ENCODE data around the gene RNF223. TPM values are rescaled to one million over a fixed set of nuclear protein-coding genes. Genes with fewer than 3 reads are reported as not detected.

Gene RNF223
- total RNA-seq, 1 experiment from 2014 or later, result 0.08 TPM

- CTCF ChIA-PET, result no interaction called here
- no TSS peak for BruUV-seq (replicated peaks)
- no peak overlapping the region for H3K27ac ChIP-seq (ENCODE audit: low read length)
- peaks cover 12% of the 10 kb centered on the region for H3K4me1 ChIP-seq (ENCODE audit: control insufficient read depth, insufficient read depth, low read length)
- ATAC-seq, result no peak
- H3K27me3 ChIP-seq (ENCODE audit: control insufficient read depth, insufficient read depth, low read length), result no peaks in the 10 kb centered on the region
- no peaks in the 10 kb centered on the region for H3K36me3 ChIP-seq (ENCODE audit: control insufficient read depth, insufficient read depth, low read length)
- in situ Hi-C loops (cut with HindIII; ENCODE audit: low pct_unique_long_range_greater_than_20kb, low sequenced_read_pairs), result no loop called here
- no peak for TF ChIP-seq REST (IDR thresholded peaks at IDR 0.05; ENCODE audit: insufficient read depth in 1 of 2, low read depth in 2 of 2, low read length in 1 of 2)
- H3K4me3 ChIP-seq (ENCODE audit: low read depth in 2 of 2, low read length in 2 of 2), result no peak overlapping the region
- no peaks in the 10 kb centered on the region for H3K9me3 ChIP-seq (ENCODE audit: control insufficient read depth, insufficient read depth, low read depth, low read length)
- no peak for DNase-seq (ENCODE audit: low read depth, low spot score)
- POLR2A ChIA-PET, result no interaction called here
- intact Hi-C loops (cut with micrococcal nuclease; ENCODE audit: unreplicated experiment), result no loop called here
Measured at GRCh38 chr1:1074631-1075147, 583 bp upstream of the RNF223 start.

DNA sequence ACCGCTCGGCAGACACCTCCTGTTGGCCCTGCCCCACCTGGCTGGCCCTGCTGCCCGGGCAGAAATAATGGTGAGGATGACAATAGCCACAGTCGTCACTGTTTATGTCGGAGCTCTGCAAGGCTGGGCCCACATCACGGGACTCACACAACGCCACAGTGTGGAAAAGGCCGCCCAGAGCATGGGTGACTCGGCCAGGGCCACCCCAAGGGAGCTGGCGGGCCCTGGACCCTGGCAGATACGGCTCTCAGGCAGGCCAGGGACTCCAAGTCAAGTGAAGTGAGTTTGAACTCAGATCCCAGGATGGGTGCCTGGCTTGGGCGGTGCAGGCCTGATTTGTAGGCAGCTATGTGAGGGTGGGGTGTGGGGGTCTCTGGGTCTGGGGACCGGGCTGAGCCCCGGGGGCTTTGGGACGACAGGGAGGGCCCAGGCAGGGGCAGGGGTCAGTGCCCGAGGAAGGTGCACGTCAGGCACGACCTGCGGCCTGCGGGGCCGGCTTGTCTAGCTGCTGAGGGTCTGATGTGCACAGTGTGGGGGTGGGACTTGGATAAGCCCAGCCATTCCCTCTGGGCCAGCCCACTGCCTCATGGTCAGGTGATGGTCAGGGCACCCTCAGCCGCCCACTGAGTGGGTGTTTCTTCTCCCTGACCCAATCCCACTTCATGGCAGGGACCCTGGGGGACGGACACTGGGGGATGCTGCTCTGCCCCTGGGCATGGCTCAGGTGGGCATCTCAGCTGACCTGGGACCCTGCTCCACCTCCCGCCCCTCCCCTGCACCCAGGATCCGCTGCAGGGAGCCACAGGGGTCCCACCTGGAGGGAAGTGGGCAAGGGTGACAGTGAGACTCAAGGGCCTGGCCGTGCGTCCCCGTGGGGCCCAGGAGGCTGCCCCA lies 1.0 kb downstream of the RNF223 start:
- in situ Hi-C loops (cut with HindIII; ENCODE audit: low pct_unique_long_range_greater_than_20kb, low sequenced_read_pairs), result no loop called here
- BruUV-seq (replicated peaks), result no TSS peak
- no peak for TF ChIP-seq REST (IDR thresholded peaks at IDR 0.05; ENCODE audit: insufficient read depth in 1 of 2, low read depth in 2 of 2, low read length in 1 of 2)
- no peak for TF ChIP-seq CTCF (IDR thresholded peaks at IDR 0.05)
- TF ChIP-seq TCF7L2 (IDR thresholded peaks at IDR 0.05; ENCODE audit: low read depth, low read length), result no peak
- no peak for TF ChIP-seq SIN3A (IDR thresholded peaks at IDR 0.05; ENCODE audit: borderline replicate concordance, insufficient read depth, low read depth, low read length)
- TF ChIP-seq POLR2AphosphoS5 (IDR thresholded peaks at IDR 0.05; ENCODE audit: low read depth, low read length), result no peak

More for the DNA sequence above, 1.0 kb downstream of the RNF223 start:
- intact Hi-C loops (cut with micrococcal nuclease; ENCODE audit: unreplicated experiment), result no loop called here
- no peak overlapping the region for H3K27ac ChIP-seq (ENCODE audit: low read length)
- no peaks in the 10 kb centered on the region for H3K36me3 ChIP-seq (ENCODE audit: control insufficient read depth, insufficient read depth, low read length)
- ATAC-seq (no peak), DNase-seq (ENCODE audit: low read depth, low spot score) (no peak)
- CTCF ChIA-PET, result interaction anchor here (1.1 kb wide), 1 partner anchor 9 kb away, joined by 4 read pairs; no protein-coding TSS in a partner anchor
- peaks cover 17% of the 10 kb centered on the region for H3K4me1 ChIP-seq (ENCODE audit: control insufficient read depth, insufficient read depth, low read length)
- H3K27me3 ChIP-seq (ENCODE audit: control insufficient read depth, insufficient read depth, low read length), result no peaks in the 10 kb centered on the region
- H3K4me3 ChIP-seq (ENCODE audit: low read depth in 2 of 2, low read length in 2 of 2), result no peak overlapping the region
- no peaks in the 10 kb centered on the region for H3K9me3 ChIP-seq (ENCODE audit: control insufficient read depth, insufficient read depth, low read depth, low read length)
- POLR2A ChIA-PET, result no interaction called here

Measured in Panc1 (cell line).